ENCODE results near the gene SAP30L. TPM values are rescaled to one million over a fixed set of nuclear protein-coding genes. Genes with fewer than 3 reads are reported as not detected.

The SAP30L gene, protein sequence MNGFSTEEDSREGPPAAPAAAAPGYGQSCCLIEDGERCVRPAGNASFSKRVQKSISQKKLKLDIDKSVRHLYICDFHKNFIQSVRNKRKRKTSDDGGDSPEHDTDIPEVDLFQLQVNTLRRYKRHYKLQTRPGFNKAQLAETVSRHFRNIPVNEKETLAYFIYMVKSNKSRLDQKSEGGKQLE
- 25.9 to 36.0 TPM (median 32.7 TPM) in 5 replicates for total RNA-seq (2022; extraction: Qiagen RNA extraction; ENCODE audit: low read depth)

DNA sequence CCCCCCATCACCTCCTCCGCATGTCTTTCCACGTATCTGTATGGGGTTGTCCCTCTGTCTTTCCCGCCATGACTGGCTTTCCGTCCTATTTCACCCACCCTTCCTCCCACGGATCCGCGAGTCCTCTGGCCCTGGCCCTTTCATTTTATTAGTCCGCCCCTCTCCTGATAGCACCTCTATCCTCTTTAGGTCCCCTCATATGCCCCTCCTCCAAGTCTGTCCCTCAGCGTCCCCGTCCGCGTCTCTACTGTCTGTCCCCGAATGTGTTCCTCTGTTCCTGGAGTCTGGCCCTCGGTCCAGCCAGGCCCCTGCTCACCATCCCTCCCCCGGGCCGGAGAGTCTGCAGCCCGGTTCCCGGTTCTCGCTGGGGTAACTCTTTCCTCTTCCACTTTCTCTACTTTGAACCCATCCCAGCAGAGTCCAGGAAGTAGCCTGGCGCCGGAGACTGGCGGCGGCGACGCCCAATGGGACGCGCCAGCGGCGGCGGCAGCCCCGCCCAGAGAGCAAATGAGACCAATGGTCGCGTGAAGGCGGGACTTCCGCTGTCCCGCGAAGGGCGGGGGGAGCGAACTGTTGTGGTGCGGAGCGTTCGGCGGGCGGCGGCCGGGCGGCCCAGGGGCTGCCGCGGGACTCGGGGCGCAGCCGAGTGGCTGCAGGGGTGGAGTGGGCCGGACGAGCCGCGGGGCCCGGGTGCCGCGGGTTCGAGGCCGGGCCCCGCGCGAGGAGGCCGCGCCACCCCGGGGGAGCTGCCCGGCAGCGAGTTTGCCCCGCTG, at the start of gene SAP30L:
Gene SAP30L, plus strand, starts transcription at position 576 of the 773 bp plus-strand sequence. CDS start 608 bp downstream, outside the sequence.

DNA sequence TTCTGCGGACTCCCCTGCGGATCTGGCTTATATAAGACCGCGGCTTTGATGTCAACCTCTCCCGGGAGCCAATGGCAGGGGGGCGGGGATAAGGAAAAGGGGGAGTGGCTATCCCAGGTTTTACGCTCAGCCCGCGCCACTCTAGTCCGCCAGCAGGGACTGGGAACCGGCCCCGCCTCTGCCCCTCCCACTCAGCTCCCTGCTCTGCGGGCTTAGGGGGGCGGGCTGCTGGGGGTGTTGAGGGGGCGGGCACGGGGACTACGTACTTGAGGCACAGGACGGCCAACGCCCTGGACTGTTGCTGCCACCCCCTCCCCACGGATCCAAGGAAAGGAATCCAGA, 32.4 kb downstream of the SAP30L start, which contains the start of gene HAND1:
Gene HAND1, minus strand, starts transcription at position 4 of the 342 bp plus-strand sequence. CDS start 219 bp downstream, outside the sequence.

Other genes with a start within 250 kb of the SAP30L start
- gene HAND1, start 32.2 kb downstream of the SAP30L start, total RNA-seq (2022; extraction: Qiagen RNA extraction; ENCODE audit: low read depth), result 0.14 to 0.27 TPM (median 0.20 TPM) in 5 replicates

Data from A549 treated with CpdA at 1 μM for 4 hours (cell line).